ENCODE results near the gene ACTN4.

ACTN4 gene

GRCh38 chr19:38712161-38712748 is 64.8 kb downstream of the ACTN4 start:
- no peak for DNase-seq

- DNase-seq = no peak
Observed at GRCh38 chr19:38713227-38713649, 65.8 kb downstream of the ACTN4 start.

GRCh38 chr19:38713865-38714264 is 66.4 kb downstream of the ACTN4 start:
- no peak for DNase-seq

DNA sequence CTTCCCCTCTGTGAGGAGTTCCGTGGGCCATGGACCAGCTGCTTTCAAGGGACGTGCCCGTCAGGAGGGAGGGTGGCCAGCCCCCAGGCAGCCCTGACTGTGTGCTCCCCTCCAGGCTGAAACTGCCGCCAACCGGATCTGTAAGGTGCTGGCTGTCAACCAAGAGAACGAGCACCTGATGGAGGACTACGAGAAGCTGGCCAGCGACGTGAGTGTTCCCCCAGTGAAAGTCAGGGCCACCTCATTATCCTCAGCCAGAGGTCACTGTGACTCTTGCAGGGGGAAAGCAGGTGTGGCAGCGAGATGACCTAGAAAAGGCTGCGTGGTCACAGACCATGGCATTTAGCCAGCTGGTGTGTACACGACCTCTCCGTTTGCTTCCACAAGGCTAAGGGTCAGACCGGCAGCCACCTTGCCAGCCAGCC is 66.9 kb downstream of the ACTN4 start:
- DNase-seq = no peak

DNA sequence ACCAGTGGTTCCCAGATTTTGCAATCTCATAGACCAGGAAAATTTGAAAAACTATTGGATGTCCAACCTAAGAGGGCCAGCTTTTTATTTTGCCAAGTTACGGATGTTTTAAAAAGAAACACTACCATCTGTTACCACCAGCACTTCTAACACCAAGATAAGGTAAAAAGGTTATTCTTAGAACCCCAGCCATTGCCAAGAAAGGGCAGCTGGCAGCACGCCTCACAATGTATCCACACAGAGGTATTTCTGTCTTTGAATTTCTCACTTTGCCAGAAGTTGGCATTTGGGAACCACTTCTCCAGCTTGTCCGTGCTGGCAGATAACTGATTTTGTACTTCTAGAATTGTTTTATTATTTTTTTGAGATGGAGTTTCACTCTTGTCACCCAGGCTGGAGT is 68.1 kb downstream of the ACTN4 start:
- DNase-seq = no peak

GRCh38 chr19:38717051-38717450 is 69.6 kb downstream of the ACTN4 start:
- no peak for DNase-seq

GRCh38 chr19:38717855-38718254 is 70.4 kb downstream of the ACTN4 start:
- DNase-seq = no peak

- no peak for DNase-seq
Observed at GRCh38 chr19:38718747-38719543, 71.5 kb downstream of the ACTN4 start.

DNA sequence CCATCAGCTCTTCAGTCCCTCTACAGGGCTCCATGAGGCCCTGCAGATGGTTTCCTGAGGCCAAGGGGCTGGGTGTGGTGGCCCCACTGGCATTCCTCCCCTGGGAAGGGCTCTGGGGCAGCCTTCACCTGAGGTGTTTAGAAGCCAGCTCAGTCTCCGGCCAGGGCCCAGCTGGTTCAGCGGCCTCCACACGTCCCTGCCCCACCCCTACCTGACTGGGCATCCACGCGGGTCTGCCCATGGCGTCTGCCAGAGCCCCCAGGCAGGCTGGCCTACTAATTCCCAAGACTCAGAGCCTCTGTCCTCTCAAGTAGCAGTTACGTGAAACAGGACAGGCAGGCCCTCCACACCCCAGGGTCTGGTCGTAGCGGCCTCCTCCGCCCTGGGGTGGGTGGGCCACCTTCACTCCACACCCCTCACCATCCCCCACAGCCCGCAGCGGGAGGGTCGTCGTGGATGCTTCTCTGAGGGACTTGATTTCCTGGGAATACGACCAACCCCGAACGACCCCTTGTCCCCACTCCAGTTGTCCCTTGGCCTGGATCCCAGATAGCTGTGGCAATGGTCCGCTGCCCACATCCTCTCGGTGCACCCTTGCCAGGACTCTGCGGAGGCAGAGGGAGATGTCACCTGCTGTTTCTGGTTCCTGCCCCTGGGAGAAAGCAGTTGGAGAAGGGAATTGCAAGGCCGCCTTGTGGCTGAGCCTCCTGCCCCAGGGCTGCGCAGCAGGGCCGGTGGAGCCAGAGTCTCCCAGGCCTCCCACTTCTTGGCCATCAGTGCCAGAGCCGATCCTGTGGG is 72.5 kb downstream of the ACTN4 start:
- no peak for DNase-seq

- DNase-seq = no peak
Observed at GRCh38 chr19:38720559-38721236, 73.2 kb downstream of the ACTN4 start.

GRCh38 chr19:38721496-38721895 is 74.0 kb downstream of the ACTN4 start:
- DNase-seq = no peak

DNA sequence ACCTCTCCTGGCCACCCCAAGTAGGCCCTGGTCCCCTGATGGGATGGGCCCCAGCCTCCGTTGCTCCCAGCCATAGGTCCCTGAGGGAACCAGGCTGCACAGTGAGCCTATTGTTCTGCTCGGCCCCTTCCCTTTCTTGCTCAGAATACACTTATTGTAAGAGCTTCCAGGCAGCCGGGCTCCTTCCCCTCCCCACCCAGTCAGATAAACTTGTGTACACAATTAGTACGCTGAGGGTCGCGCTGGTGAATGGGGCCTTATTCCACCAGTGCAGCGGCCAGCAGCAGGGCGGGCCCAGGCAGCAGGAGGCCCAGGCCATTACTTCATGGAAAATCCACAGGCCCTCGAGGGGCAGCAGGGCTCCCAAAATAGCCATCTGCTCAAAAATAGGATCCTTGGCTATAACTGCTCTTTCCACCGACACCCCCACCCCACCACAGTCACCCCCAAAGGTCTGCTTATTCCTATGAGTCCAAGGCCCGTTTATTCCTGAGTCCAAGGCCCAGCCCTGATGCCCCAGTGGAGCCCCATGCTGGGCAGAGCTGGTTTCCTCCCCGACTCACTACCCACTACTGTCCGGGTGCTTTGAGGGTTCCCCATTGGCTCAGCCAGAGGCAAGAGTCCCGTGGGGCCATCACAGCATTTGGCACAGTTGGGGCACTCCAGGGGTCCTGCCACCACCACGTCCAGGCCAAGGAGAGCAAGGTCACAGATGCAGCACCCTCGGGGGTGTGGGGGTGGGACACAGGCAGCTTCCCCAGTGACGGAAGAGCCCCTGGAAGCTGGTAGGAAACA is 74.7 kb downstream of the ACTN4 start:
- DNase-seq = no peak

DNA sequence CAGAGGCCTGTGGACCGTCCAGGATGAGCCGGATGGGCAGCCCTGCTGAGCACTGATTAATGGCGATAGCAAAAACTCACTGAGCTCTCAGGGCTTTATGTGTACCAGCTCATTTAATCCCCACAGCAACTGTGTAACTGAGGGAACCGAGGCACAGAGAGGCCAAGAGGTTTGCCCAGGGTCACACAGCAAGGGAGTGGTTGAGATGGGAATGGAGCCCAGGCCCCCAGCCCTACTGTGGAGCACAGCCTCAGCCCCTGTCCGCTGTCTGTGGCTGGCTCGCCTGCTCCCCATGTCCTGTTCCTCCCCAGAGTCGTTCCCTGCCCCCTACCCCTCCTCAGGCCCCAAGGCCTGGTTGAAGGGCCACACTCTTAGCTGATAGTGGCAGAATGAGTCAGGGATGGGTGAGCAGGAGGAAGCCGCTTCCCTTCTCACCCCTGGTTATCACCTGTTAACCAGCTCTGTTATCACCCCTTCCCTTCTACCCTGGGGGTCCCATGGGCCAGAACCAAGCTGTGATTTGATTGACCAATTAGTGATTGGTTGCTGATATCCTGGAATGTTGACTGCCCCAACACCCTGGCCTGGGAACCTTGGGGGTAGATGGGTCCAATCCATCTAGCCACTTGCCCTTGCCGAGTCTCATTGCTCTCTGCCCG is 75.6 kb downstream of the ACTN4 start:
- DNase-seq = no peak

DNA sequence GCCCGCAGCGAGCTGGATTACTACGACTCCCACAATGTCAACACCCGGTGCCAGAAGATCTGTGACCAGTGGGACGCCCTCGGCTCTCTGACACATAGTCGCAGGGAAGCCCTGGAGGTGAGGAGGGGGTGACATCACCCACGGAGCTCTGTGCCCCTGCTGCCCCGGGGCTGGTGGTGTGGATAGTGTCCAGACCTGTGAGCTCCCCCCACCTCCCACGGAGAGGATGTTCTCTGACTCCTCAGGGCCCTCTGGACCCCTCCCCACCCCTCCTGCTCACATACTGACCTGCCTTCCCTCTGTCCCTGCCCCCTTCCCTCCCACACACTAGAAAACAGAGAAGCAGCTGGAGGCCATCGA is 76.1 kb downstream of the ACTN4 start:
- no peak for DNase-seq

GRCh38 chr19:38723990-38724854 is 76.8 kb downstream of the ACTN4 start:
- DNase-seq = no peak

- DNase-seq = no peak
Observed at GRCh38 chr19:38725469-38726283, 78.2 kb downstream of the ACTN4 start.

GRCh38 chr19:38726284-38726673 is 78.8 kb downstream of the ACTN4 start:
- no peak for DNase-seq

GRCh38 chr19:38726761-38727301 is 79.4 kb downstream of the ACTN4 start:
- no peak for DNase-seq

GRCh38 chr19:38727306-38727867 is 79.9 kb downstream of the ACTN4 start:
- DNase-seq = no peak

Data from activated CD8-positive, alpha-beta memory T cell treated with anti-CD3 and anti-CD28 coated beads, Interleukin-2, amount 50 U/mL, for 48 hours (primary cell).